ENCODE measurements around the gene PTGIR.

GRCh38 chr19:46606681-46607447 is 18.0 kb downstream of the PTGIR start:
- no peak for TF ChIP-seq CTCF (IDR thresholded peaks at IDR 0.05)
- TF ChIP-seq POLR2A (IDR thresholded peaks at IDR 0.05): no peak
